Inferior parietal cortex (tissue), 1 donor: Measurements from ENCODE around the gene NMT1.

ENCODE experiments used
- DNase-seq: peaks from one replicate; pipeline ENCODE4 v3.0.0-alpha.2; 2016; ENCODE audit errors: extremely low spot score

The NMT1 gene

DNA sequence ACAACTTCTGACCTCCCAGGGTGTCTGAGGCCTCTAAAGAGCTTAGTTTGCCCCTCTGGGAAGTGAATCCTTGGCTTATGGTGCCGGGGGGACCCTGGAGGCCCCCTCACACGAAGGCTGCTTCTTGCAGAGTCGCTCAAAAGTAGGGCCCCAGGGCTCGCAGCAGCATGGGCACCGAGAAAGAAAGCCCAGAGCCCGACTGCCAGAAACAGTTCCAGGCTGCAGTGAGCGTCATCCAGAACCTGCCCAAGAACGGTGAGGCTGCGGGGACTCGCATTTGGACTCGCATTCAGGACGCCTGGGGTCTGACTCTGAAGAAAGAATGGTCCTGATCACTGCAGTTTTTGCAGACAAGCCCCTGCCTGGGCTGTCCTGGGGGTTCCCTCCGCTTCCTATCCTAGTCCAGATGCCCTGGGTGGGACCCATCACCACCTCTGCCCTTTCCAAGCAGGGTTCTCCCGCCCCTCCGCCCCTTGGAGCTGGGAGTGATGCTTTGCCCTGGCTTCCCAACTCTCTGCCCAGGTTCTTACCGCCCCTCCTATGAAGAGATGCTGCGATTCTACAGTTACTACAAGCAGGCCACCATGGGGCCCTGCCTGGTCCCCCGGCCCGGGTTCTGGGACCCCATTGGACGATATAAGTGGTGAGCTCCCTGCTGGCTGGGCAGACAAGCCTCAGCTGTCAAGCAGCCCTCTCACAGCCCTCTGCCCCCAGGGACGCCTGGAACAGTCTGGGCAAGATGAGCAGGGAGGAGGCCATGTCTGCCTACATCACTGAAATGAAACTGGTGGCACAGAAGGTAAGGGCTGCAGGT is 75.1 kb downstream of the NMT1 start:
- DNase-seq: no peak

DNA sequence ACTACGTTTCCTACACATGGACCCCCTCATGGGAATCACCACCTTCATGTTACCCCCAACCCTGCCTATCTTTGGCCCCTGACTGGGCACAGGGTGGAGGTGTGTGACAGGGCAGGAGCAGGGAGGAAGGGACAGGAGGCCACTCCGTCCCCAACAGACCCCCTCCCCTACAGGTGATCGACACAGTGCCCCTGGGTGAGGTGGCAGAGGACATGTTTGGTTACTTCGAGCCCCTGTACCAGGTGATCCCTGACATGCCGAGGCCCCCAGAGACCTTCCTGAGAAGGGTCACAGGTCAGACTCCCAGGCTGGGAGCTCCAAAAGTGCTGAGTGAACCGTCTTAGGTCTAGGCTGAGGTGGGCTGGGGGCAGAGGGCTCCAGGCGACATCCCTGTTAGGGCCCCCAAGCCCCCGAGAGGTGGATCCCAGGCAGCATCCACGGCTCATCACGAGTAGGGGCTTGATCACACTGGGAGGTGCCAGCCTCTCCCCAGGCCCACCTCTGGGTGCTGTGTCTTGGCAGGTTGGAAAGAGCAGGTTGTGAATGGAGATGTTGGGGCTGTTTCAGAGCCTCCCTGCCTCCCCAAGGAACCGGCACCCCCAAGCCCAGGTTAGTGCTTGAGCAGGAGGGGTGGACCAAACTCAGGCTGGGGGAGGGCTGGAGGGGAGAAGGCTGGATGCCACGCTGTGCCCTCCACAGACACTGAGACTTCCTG is 75.9 kb downstream of the NMT1 start:
- no peak for DNase-seq

- no peak for DNase-seq
Observed at GRCh38 chr17:45137561-45138305, 76.6 kb downstream of the NMT1 start.

DNA sequence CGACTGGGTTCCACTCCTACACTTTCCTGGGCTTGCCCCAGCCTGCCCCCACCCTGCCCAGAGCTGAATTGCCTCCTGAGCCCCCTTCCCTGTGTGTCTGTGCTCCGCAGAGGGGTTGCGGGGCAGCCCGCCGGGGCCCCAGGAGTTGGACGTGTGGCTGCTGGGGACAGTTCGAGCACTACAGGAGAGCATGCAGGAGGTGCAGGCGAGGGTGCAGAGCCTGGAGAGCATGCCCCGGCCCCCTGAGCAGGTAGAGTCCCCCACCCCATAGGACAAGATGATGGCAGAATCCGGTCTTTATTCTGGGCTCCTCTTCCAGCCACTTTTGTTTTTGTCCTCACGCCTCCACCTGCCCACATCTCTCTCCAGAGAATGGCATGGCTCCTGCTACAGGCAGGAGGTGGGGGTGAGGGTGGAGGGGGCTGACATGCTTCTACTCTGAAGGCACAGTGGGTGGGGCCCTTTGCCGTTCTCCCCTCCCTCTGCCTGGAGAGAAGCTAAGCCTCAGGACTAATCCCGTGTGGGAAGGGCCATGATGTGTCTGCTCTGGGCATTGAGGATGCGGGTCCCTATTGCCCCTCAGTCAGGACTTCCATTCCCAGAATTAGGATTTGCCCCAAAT is 77.9 kb downstream of the NMT1 start:
- no peak for DNase-seq

DNA sequence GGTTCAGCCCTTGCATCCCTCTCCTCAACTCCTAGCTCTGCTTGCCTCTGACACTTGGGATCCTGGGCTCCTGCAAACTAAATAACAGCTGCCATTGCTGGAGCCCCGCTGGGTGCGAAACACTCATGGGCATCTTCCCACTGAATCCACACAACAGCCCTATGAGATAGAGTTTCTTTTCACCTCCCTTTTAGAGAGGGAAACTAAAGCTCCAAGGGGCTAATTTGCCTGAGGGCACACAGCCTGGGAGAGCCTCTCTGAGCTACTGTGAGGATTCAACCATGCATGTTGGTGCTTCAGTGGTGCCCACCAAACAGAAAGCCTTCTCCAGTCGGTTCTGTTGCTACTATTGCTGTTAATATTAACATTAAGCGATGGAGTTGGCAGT is 78.4 kb downstream of the NMT1 start:
- no peak for DNase-seq

DNA sequence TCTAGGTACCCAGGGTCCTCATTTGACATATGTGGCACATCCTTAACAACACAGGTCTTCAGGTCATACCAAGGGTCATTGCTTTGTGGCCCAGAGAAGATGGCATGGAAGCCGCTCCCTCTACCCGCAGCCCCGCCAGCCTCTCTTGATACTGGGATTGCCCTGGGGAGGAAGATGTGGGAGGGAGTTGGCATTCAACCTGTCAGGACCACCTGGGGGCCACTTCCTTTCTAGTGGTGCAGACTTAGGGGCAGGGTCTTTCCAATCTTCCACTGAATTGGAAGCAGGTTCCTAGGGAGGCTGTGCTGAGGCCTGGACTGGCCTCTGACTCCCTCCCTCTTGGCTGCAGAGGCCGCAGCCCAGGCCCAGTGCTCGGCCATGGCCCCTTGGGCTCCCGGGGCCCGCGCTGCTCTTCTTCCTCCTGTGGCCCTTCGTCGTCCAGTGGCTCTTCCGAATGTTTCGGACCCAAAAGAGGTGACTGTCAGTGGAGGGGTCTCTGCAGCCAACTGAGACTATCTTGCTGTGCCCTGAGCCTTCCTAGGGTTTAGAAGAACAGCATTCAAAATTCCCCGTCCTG is 82.1 kb downstream of the NMT1 start:
- no peak for DNase-seq

DNA sequence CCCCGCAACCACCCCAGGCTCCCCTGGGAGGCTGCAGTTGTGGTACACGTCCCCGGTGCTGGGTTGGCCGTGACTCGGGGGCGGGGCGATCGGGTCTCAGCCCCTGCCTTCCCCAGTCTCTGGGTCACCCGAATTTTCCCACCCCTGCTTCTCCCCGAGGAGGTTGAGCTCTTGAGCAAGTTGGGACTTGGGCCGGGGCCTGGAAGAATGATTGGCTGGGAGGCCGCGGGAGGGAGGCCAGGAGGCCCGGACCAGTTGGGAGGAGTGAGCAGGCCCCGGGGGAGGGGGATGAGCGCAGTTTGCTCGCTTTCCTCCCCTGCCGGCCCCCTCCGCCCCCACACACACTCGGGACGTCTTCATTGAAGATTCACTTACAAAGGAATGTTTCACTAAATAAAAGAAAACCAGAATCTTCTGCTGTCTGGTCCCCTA is 82.7 kb downstream of the NMT1 start:
- DNase-seq: peak; percentile 13

DNA sequence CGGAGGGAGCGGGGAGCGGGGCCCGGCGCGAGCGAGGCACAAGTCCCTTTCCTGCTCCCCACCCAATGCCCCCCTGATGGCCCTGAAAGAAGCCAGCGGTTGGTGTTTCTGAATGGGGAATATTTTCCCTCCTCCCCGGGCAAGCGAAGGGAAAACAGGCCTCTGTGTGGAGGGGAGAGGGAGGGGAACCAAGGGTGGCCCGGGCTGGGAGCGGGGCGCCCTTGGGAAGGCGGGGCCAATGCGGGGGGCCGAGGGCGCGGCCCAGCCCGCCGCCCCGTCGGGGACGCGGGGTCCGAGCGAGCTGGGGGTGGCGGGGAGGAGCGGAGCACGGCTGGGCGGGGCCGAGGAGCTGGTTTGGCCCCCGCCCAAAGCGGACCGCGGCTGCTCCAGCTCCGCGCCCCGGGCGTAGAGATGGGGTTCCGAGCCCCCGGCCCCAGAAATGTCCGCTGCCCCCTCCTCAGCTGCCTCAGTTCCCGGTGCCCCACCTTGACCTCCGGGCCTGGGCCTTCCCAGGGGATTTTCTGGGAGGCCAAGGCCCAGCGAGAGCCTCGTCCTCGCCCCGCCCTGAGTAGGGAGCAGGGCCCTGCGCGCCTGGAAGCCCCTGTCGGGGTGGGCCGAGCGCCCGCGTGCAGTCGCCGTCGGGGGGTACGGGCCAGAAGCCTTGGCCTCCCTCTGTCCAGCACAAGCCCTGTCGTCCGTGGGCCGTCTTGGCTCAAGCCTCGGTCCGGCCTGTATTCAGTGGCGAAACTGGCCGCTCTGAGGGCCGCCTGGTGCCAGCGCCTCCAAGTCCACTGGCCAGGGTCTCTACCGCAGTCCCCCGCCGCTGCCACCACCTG is 83.3 kb downstream of the NMT1 start:
- DNase-seq: no peak

- no peak for DNase-seq
Observed at GRCh38 chr17:45145035-45145389, 83.9 kb downstream of the NMT1 start.

- no peak for DNase-seq
Observed at GRCh38 chr17:45146166-45146565, 85.0 kb downstream of the NMT1 start.

DNA sequence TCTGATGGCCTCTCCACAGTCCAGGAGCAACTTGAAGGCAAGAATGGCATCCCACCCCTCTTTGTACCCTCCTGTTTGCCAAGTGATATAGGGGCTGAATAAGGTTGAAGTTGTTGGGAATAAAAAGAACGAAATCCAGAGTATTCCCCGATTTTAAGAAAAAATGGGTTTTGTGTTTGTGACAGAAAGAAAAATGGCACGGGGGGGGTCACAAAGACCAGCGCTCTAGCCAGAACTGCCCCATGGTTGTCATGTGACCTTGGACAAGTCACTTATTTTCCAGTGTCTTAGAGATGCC is 85.4 kb downstream of the NMT1 start:
- no peak for DNase-seq

DNA sequence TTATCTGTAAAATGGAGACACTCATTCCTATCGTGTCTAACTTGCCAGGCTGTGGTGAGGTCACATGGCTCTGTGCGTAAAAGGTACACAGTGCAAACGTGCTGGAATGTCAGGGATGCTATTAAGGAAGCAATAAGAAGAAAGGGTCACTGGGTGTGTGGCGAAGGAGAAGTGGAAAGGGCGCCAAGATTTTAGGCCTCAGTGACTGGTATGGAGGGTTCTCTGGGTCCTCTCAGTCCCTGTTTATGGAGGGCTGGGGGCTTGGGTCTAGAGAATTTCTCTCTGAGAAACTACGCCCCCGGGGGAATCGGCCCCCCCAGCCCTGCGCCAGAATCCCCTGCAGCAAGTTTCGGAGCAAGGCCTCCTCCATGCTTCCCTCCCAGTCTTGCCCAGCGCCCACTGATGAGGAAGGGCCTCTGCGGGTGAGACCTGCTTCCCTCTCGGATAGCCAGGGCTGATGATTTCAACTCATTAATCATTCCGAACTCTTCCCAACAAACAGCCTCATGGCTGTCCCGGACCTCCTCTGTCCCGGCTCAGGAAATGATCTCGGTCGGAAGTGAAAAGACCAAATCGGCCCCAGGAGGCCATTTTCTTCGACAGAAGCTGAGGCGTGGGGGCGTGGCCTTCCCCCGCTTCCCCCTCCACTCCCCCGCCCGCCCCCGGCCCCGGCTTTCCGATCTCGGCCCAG is 85.9 kb downstream of the NMT1 start:
- peak; percentile 48 for DNase-seq

GRCh38 chr17:45147581-45148182 is 86.6 kb downstream of the NMT1 start:
- peak; percentile 96 for DNase-seq

DNA sequence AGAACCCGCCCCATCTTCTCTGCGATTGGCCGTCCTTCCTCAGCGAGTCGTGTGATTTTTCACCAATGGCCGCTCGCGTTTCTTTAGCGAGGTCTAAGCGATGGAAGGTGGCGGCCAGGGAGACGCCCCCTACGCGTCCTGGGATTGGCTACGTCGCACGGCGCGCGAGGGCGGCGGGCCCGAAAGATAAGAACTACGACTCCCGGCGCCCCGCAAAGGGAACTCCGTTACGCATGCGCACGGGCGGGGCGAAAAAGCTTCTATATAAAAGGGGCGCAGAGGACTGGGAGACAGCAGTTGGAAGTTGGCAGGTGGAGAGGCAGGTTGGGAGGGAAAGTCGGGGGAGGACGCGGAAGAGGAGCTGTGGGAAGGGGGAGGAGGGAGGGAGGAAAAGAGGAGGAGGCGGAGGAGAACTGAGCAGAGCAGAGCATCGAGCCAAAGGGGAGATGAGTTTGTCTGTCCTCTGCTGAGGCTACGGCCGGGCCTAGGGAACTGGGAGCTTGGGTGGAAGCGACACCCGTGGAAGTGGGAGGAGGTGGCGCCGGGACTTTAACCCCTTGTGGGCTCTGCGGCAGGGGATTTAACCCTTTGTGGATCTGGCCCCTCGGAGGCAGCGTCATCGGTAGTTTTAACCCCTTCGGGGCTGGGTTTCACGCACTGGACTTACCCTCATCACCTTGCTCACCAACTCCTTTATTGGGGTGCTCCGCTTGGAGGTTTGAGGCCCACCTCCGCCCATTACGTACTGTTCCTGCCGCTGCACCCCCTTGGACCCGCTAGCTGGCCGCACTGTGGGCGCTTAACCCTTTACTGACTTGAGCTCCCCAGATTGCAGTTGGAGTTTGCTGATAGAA is 87.3 kb downstream of the NMT1 start, which contains the start of gene HEXIM1:
Gene HEXIM1, plus strand, starts transcription at position 293 of the 854 bp plus-strand sequence. CDS start 716 bp downstream, outside the sequence.
- DNase-seq: peak; percentile 100

GRCh38 chr17:45149037-45149668 is 88.0 kb downstream of the NMT1 start:
- peak; percentile 82 for DNase-seq

- DNase-seq: peak; percentile 55
Observed at GRCh38 chr17:45149669-45150664, 88.8 kb downstream of the NMT1 start.
